ENCODE data around the gene BCL2A1. TPM values are rescaled to one million over a fixed set of nuclear protein-coding genes. Genes with fewer than 3 reads are reported as not detected.

The BCL2A1 gene
- total RNA-seq, 1 experiment from 2014 or later: 16.9 TPM

- Histone ChIP-seq H4K20me1 (ENCODE audit: low read length) (no peaks in the 10 kb centered on the region), H3K4me3 (ENCODE audit: low read length) (no peak overlapping the region), H3K4me2 (ENCODE audit: low read length) (no peak overlapping the region), H3F3A (ENCODE audit: low read length, unreplicated experiment) (no peaks in the 10 kb centered on the region), H3K9ac (ENCODE audit: low read length) (no peak overlapping the region), H3K79me2 (ENCODE audit: low read length) (no peaks in the 10 kb centered on the region), H3K36me3 (ENCODE audit: low read depth, low read length) (no peaks in the 10 kb centered on the region), H3K4me1 (ENCODE audit: insufficient read depth, low read length) (peaks cover 10% of the 10 kb centered on the region), H3K9me2 (replicated peaks; ENCODE audit: low read length) (no peaks in the 10 kb centered on the region), H3K27ac (ENCODE audit: low read length) (no peak overlapping the region), H2AFZ (ENCODE audit: low read length) (no peak overlapping the region), H3K27me3 (ENCODE audit: low read length) (no peaks in the 10 kb centered on the region), H3K9me3 (ENCODE audit: low read length) (no peaks in the 10 kb centered on the region)
- no peak for ATAC-seq
- no TSS peak for BruUV-seq (replicated peaks)
- POLR2A ChIA-PET (ENCODE audit: unreplicated experiment): no interaction called here
- TF ChIP-seq EZH2phosphoT487 (IDR thresholded peaks at IDR 0.05; ENCODE audit: borderline replicate concordance, low read length): no peak
- TF ChIP-seq, protein P1, sequence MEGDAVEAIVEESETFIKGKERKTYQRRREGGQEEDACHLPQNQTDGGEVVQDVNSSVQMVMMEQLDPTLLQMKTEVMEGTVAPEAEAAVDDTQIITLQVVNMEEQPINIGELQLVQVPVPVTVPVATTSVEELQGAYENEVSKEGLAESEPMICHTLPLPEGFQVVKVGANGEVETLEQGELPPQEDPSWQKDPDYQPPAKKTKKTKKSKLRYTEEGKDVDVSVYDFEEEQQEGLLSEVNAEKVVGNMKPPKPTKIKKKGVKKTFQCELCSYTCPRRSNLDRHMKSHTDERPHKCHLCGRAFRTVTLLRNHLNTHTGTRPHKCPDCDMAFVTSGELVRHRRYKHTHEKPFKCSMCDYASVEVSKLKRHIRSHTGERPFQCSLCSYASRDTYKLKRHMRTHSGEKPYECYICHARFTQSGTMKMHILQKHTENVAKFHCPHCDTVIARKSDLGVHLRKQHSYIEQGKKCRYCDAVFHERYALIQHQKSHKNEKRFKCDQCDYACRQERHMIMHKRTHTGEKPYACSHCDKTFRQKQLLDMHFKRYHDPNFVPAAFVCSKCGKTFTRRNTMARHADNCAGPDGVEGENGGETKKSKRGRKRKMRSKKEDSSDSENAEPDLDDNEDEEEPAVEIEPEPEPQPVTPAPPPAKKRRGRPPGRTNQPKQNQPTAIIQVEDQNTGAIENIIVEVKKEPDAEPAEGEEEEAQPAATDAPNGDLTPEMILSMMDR (conservative IDR thresholded peaks at IDR 0.05; ENCODE audit: low read depth, low read length): no peak
- TF ChIP-seq EZH2 (IDR thresholded peaks at IDR 0.05; ENCODE audit: low read length, unreplicated experiment): no peak
- DNase-seq: no peak
- intact Hi-C loops (cut with micrococcal nuclease): loop anchor here (5.0 kb wide), 2 partner anchors 138 to 182 kb away; no protein-coding TSS in a partner anchor
- CTCF ChIA-PET: no interaction called here
Observed at GRCh38 chr15:79990280-79990996, 19.4 kb upstream of the BCL2A1 start.

DNA sequence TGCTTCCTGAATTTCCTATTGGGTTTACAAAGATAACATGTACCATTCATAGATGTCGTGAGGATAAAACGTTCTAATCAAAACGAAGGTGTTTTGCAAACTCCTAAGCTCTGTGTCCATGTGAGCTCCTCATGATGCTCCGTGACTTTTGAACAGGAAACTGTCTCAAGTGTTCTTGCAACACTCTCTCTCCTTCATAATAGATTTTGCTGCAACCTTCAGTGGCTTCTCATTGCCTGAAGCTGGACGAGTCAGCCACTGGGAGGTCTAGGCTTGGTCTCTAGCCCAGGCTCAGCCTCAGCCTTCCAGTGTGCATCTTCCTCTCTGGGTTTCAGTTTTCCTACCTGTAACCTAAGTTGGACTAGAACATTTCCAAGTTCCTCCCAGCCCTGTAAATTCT lies 18.7 kb upstream of the BCL2A1 start:
- ChIA-PET POLR2A (ENCODE audit: unreplicated experiment) (no interaction called here), CTCF (no interaction called here)
- H2AFZ ChIP-seq (ENCODE audit: low read length): no peak overlapping the region
- H3K4me1 ChIP-seq (ENCODE audit: insufficient read depth, low read length): peaks cover 4% of the 10 kb centered on the region
- ATAC-seq (no peak), DNase-seq (no peak)
- H3F3A ChIP-seq (ENCODE audit: low read length, unreplicated experiment): no peaks in the 10 kb centered on the region
- no peaks in the 10 kb centered on the region for H3K9me2 ChIP-seq (replicated peaks; ENCODE audit: low read length)
- no peak overlapping the region for H3K9ac ChIP-seq (ENCODE audit: low read length)
- no peaks in the 10 kb centered on the region for H3K79me2 ChIP-seq (ENCODE audit: low read length)
- TF ChIP-seq EZH2phosphoT487 (IDR thresholded peaks at IDR 0.05; ENCODE audit: borderline replicate concordance, low read length) (no peak), EZH2 (IDR thresholded peaks at IDR 0.05; ENCODE audit: low read length, unreplicated experiment) (no peak)
- TF ChIP-seq, protein P1 (conservative IDR thresholded peaks at IDR 0.05; ENCODE audit: low read depth, low read length): no peak
- H4K20me1 ChIP-seq (ENCODE audit: low read length): no peaks in the 10 kb centered on the region
- intact Hi-C loops (cut with micrococcal nuclease): loop anchor here (5.0 kb wide), 2 partner anchors 137 to 183 kb away; no protein-coding TSS in a partner anchor
- no peaks in the 10 kb centered on the region for H3K27me3 ChIP-seq (ENCODE audit: low read length)
- H3K27ac ChIP-seq (ENCODE audit: low read length): no peak overlapping the region
- H3K9me3 ChIP-seq (ENCODE audit: low read length): no peaks in the 10 kb centered on the region
- H3K4me3 ChIP-seq (ENCODE audit: low read length): no peak overlapping the region
- no peaks in the 10 kb centered on the region for H3K36me3 ChIP-seq (ENCODE audit: low read depth, low read length)
- no TSS peak for BruUV-seq (replicated peaks)
- H3K4me2 ChIP-seq (ENCODE audit: low read length): no peak overlapping the region

- no peaks in the 10 kb centered on the region for H4K20me1 ChIP-seq (ENCODE audit: low read length)
- no peaks in the 10 kb centered on the region for H3K79me2 ChIP-seq (ENCODE audit: low read length)
- no peaks in the 10 kb centered on the region for H3K9me3 ChIP-seq (ENCODE audit: low read length)
- no peak overlapping the region for H2AFZ ChIP-seq (ENCODE audit: low read length)
- H3K9ac ChIP-seq (ENCODE audit: low read length): no peak overlapping the region
- no TSS peak for BruUV-seq (replicated peaks)
- no peaks in the 10 kb centered on the region for H3K36me3 ChIP-seq (ENCODE audit: low read depth, low read length)
- ATAC-seq: no peak
- H3K27ac ChIP-seq (ENCODE audit: low read length): no peak overlapping the region
- H3K4me3 ChIP-seq (ENCODE audit: low read length): no peak overlapping the region
- intact Hi-C loops (cut with micrococcal nuclease): no loop called here
- POLR2A ChIA-PET (ENCODE audit: unreplicated experiment): no interaction called here
- no peaks in the 10 kb centered on the region for H3K9me2 ChIP-seq (replicated peaks; ENCODE audit: low read length)
- DNase-seq: no peak
- H3K4me2 ChIP-seq (ENCODE audit: low read length): no peak overlapping the region
- no peak for TF ChIP-seq EZH2 (IDR thresholded peaks at IDR 0.05; ENCODE audit: low read length, unreplicated experiment)
- TF ChIP-seq, protein P1 (conservative IDR thresholded peaks at IDR 0.05; ENCODE audit: low read depth, low read length): no peak
- TF ChIP-seq EZH2phosphoT487 (IDR thresholded peaks at IDR 0.05; ENCODE audit: borderline replicate concordance, low read length): no peak
- no peaks in the 10 kb centered on the region for H3K4me1 ChIP-seq (ENCODE audit: insufficient read depth, low read length)
- no peaks in the 10 kb centered on the region for H3K27me3 ChIP-seq (ENCODE audit: low read length)
- CTCF ChIA-PET: no interaction called here
- H3F3A ChIP-seq (ENCODE audit: low read length, unreplicated experiment): no peaks in the 10 kb centered on the region
Observed at GRCh38 chr15:79989183-79989582, 18.2 kb upstream of the BCL2A1 start.
